Placental epithelial cell (primary cell): ENCODE data around the gene TTBK2. TPM values are rescaled to one million over a fixed set of nuclear protein-coding genes. Genes with fewer than 3 reads are reported as not detected.

Source experiments
- small RNA-seq: library from RNA; depleted of rRNA; stranded (forward); fragments of <200 nt; gene quantifications from one replicate; pipeline ENCODE3, GENCODE V24; 2012
- total RNA-seq: library from RNA; depleted of rRNA; stranded (reverse); fragments of >200 nt; gene quantifications from 2 replicates; pipeline ENCODE4 v1.2.3, GENCODE V29; 2012

The TTBK2 gene
- 6.7 and 9.8 TPM in 2 replicates for total RNA-seq

GRCh38 chr15:42920519-42921341 is at the start of gene TTBK2:
TTBK2 (minus strand) TSS chr15:42920778; CDS start chr15:42878617, 42,161 bp downstream.

DNA sequence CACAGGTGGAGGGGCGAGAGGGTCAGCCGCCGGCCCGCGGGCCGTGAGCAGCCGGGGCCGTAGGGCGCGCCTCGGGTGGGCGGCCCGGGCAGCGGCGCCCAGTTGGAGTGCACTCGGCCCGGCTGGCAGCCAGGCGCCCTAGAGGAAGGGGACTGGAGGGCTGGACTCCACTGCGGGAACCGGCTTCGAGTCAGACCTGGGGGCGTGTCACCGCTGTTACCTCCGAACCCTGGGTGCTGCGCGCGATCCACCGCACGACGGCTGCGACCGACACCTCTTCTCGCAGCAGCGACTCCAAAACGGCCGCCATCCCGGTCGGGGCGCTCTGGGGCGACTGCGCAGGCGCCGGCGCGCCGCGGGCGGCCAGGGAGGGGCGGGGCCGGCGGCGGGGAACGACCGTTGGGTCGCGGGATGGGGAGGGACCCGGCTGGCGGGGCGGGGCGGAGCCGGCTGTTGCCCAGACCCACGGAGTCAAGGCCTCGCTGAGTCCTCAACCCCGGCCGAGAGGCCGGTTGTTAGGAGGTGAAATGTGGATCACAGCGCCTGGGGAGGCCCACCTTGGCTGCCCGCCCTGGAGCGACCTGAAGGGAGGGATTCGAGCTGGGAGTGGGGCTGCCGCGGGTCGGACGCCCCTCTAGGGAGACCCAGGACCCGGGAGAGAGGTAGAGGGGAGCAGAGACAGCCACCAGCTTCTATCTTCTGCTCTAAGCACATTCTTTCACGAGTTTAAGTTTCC is 183.6 kb downstream of the TTBK2 start, which contains the start of gene CDAN1:
CDAN1 (minus strand) TSS at position 336 of the 736 bp plus-strand sequence; CDS start at position 310, 26 bp downstream.

Small RNA genes lying within 50 kb of the gene (small RNA-seq; reads per million reads assigned to genes)
- not detected for gene KRT8P50

Other genes starting within 250 kb of the TTBK2 start
- gene CDAN1, start 183.7 kb downstream of the TTBK2 start, total RNA-seq, result 7.3 and 12.2 TPM in 2 replicates
- 28.3 and 37.1 TPM in 2 replicates for gene UBR1, start 185.3 kb upstream of the TTBK2 start, total RNA-seq
- gene TMEM62, start 212.8 kb upstream of the TTBK2 start, total RNA-seq, result 2.4 and 3.8 TPM in 2 replicates